Trophoblast cell (in vitro differentiated cells and primary cell): Measurements from ENCODE around the gene XYLT1.

Source experiments
- DNase-seq, 2 donors: peaks; one replicate each; pipeline ENCODE4 v3.0.0-alpha.2; 2016
- H2AFZ ChIP-seq: 2 replicates; pipeline ENCODE4 v1.6.1; 2013; ENCODE audit warnings: low read length, moderate library complexity, mild to moderate bottlenecking; ENCODE audit not compliant: insufficient read depth, poor library complexity
- H2AK5ac ChIP-seq: 2 replicates; pipeline ENCODE4 v1.6.1; 2013; ENCODE audit warnings: mild to moderate bottlenecking, low read length
- H2BK120ac ChIP-seq: 2 replicates; pipeline ENCODE4 v1.6.1; 2013; ENCODE audit warnings: low read length, mild to moderate bottlenecking, moderate library complexity; ENCODE audit not compliant: insufficient read depth, poor library complexity
- H2BK12ac ChIP-seq: 2 replicates; pipeline ENCODE4 v1.6.1; 2013; ENCODE audit warnings: mild to moderate bottlenecking, low read length, moderate library complexity
- H2BK5ac ChIP-seq: 2 replicates; pipeline ENCODE4 v1.6.1; 2013; ENCODE audit warnings: low read length, low read depth, moderate library complexity, mild to moderate bottlenecking; ENCODE audit not compliant: poor library complexity
- H3K14ac ChIP-seq: 2 replicates; pipeline ENCODE4 v1.6.1; 2013; ENCODE audit warnings: mild to moderate bottlenecking, low read length
- H3K18ac ChIP-seq: 2 replicates; pipeline ENCODE4 v1.6.1; 2013; ENCODE audit warnings: mild to moderate bottlenecking, low read length
- H3K23ac ChIP-seq: 2 replicates; pipeline ENCODE4 v1.6.1; 2013; ENCODE audit warnings: low read length
- H3K27ac ChIP-seq: 2 replicates; pipeline ENCODE4 v1.5.1; 2013; ENCODE audit warnings: low read depth, mild to moderate bottlenecking, inconsistent platforms, low read length, moderate library complexity
- H3K27me3 ChIP-seq: 2 replicates; pipeline ENCODE4 v1.6.1; 2013; ENCODE audit warnings: inconsistent platforms, mild to moderate bottlenecking, low read length, moderate library complexity; ENCODE audit not compliant: insufficient read depth
- H3K36me3 ChIP-seq, 2 experiments: 1 replicate in 1 of 2; 2 replicates in 1 of 2; pipeline ENCODE4 v1.6.1; 2013; ENCODE audit warnings: low read length in 2 of 2, mild to moderate bottlenecking in 2 of 2, moderate library complexity in 1 of 2; ENCODE audit not compliant: insufficient read depth in 2 of 2, control insufficient read depth in 1 of 2
- H3K4ac ChIP-seq: 2 replicates; pipeline ENCODE4 v1.6.1; 2013; ENCODE audit warnings: low read depth, mild to moderate bottlenecking, low read length, moderate library complexity
- H3K4me1 ChIP-seq, 2 experiments: 1 replicate in 1 of 2; 2 replicates in 1 of 2; pipeline ENCODE4 v1.6.1; 2013; ENCODE audit warnings: low read length in 2 of 2, mild to moderate bottlenecking in 2 of 2, moderate library complexity in 1 of 2; ENCODE audit not compliant: insufficient read depth in 2 of 2, control insufficient read depth in 1 of 2
- H3K4me2 ChIP-seq: 2 replicates; pipeline ENCODE4 v1.6.1; 2013; ENCODE audit warnings: inconsistent platforms, mild to moderate bottlenecking, low read length, moderate library complexity
- H3K4me3 ChIP-seq: 2 replicates; pipeline ENCODE4 v1.5.1; 2013; ENCODE audit warnings: mild to moderate bottlenecking, low read depth, low read length, inconsistent platforms
- H3K79me1 ChIP-seq: one replicate; pipeline ENCODE4 v1.6.1; 2013; ENCODE audit warnings: low read length
- H3K79me2 ChIP-seq: 2 replicates; pipeline ENCODE4 v1.6.1; 2013; ENCODE audit warnings: low read length, mild to moderate bottlenecking; ENCODE audit not compliant: control insufficient read depth, insufficient read depth, poor library complexity
- H3K9ac ChIP-seq: 2 replicates; pipeline ENCODE4 v1.6.1; 2013; ENCODE audit warnings: mild to moderate bottlenecking, low read length
- H3K9me3 ChIP-seq: 2 replicates; pipeline ENCODE4 v1.6.1; 2013; ENCODE audit warnings: low read depth, mild to moderate bottlenecking, control low read depth, inconsistent platforms, low read length; ENCODE audit not compliant: insufficient read depth
- H4K12ac ChIP-seq: 2 replicates; pipeline ENCODE4 v1.6.1; 2013; ENCODE audit warnings: low read depth, mild to moderate bottlenecking, low read length, moderate library complexity
- H4K8ac ChIP-seq: 2 replicates; pipeline ENCODE4 v1.6.1; 2013; ENCODE audit warnings: low read depth, mild to moderate bottlenecking, low read length, moderate library complexity
- H4K91ac ChIP-seq: one replicate; pipeline ENCODE4 v1.6.1; 2013; ENCODE audit warnings: low read depth, mild to moderate bottlenecking, low read length, moderate library complexity
- WGBS: extraction: QIAGEN DNeasy Blood & Tissue Kit; methylation state at CpG from one replicate; pipeline ENCODE4 v1.1.7; 2013; ENCODE audit warnings: missing lambda C conversion rate; ENCODE audit not compliant: insufficient read length, insufficient coverage; ENCODE audit errors: extremely low coverage; 5-methylcytosine and 5-hydroxymethylcytosine counted together

Gene XYLT1

DNA sequence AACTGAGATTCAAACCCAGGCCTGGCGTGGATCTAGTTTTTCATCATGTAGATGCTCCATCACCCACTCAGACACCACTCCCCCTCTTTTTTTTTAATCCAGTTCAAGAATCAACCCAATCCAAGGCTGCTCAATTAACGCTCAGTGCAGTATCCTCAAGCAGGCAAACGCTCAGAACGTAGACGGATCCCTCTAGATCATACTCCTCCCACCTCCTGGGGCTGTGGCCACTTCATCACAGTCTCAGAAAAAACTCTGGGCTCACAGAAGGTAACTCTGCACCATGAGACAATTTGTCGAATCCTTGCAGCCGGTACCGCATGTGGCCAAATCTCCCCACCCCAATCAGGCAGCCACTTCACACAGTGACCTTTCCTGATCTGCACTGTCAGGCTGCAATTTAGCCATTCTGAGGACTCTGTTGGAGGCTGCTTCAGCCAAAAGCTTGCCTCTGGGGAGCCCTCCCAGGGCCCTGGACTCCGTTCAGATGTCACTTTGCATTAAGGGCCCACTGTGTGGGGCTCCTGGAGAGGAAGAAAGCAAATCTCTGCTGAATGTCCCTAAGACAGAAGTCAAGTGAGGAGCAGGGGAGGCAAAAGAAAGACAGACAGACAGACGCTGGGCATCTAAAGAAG is 183.5 kb downstream of the XYLT1 start:
- H3K79me2 ChIP-seq: no peaks in the 10 kb centered on the region
- no peak overlapping the region for H4K8ac ChIP-seq
- no peak overlapping the region for H3K14ac ChIP-seq
- DNase-seq: no peak
- no peak overlapping the region for H2BK5ac ChIP-seq
- no peak overlapping the region for H3K18ac ChIP-seq
- no peaks in the 10 kb centered on the region for H3K36me3 ChIP-seq
- no peak overlapping the region for H2BK12ac ChIP-seq
- H3K9me3 ChIP-seq: peaks cover 2% of the 10 kb centered on the region
- H4K91ac ChIP-seq: no peak overlapping the region
- no peak overlapping the region for H2AFZ ChIP-seq
- H3K23ac ChIP-seq: no peak overlapping the region
- no peak overlapping the region for H3K4me2 ChIP-seq
- no peak overlapping the region for H4K12ac ChIP-seq
- no peak overlapping the region for H3K4ac ChIP-seq
- no peaks in the 10 kb centered on the region for H3K27me3 ChIP-seq
- no peak overlapping the region for H2AK5ac ChIP-seq
- H3K79me1 ChIP-seq: no peaks in the 10 kb centered on the region
- H3K4me3 ChIP-seq: no peak overlapping the region
- no peak overlapping the region for H2BK120ac ChIP-seq
- H3K27ac ChIP-seq: no peak overlapping the region
- H3K4me1 ChIP-seq: no peaks in the 10 kb centered on the region
- no peak overlapping the region for H3K9ac ChIP-seq
- no CpG with 5 or more reads among the region's 10 CpGs for WGBS

DNA sequence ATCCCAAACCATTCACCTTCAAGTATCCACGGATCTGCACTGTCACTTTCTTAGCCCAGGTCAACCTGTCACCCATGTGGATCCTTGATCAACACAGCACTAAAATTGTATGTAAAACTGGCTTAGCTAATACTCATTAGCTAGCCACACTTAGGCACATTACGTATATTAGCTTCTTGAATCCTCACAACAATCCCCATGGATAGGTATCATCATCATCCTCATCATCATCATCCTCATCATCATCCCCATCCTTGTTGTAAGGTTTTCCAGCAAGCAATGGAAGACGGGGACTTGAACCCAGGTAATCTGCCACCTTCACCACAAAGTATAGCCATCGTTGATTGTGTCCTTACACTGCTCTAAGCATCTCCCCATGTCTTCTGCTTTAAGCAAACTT is 184.3 kb downstream of the XYLT1 start:
- no peaks in the 10 kb centered on the region for H3K79me1 ChIP-seq
- WGBS: no CpG with 5 or more reads among the region's 4 CpGs
- H3K23ac ChIP-seq: no peak overlapping the region
- no peaks in the 10 kb centered on the region for H3K79me2 ChIP-seq
- H3K27ac ChIP-seq: no peak overlapping the region
- no peak overlapping the region for H2AFZ ChIP-seq
- no peak overlapping the region for H2AK5ac ChIP-seq
- no peak overlapping the region for H2BK5ac ChIP-seq
- DNase-seq: no peak
- H3K14ac ChIP-seq: no peak overlapping the region
- no peaks in the 10 kb centered on the region for H3K4me1 ChIP-seq
- H3K9ac ChIP-seq: no peak overlapping the region
- H3K4me2 ChIP-seq: no peak overlapping the region
- H4K8ac ChIP-seq: no peak overlapping the region
- no peak overlapping the region for H3K18ac ChIP-seq
- no peaks in the 10 kb centered on the region for H3K36me3 ChIP-seq
- H2BK120ac ChIP-seq: no peak overlapping the region
- no peak overlapping the region for H3K4ac ChIP-seq
- no peak overlapping the region for H3K4me3 ChIP-seq
- no peak overlapping the region for H2BK12ac ChIP-seq
- H3K27me3 ChIP-seq: no peaks in the 10 kb centered on the region
- H4K91ac ChIP-seq: no peak overlapping the region
- no peak overlapping the region for H4K12ac ChIP-seq
- peaks cover 2% of the 10 kb centered on the region for H3K9me3 ChIP-seq

DNA sequence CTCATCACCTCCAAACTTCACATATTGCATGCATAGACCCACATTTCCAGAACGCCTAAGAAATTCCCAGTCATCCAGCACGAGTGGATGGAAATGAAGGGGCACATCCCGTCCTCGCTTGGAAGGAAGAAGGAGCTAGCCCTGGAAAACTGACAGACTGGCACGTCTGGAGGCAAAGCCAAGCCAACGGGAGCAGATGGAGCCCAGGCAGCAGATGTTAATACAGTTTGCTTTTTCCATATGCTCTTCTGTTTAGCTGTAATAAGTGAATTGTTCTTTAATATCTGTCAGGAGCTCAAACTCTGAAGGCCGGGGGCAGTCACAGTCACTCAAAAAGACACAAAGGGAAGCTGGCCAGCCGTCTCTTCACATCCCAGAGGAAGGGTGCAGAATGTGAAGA is 187.7 kb downstream of the XYLT1 start:
- Histone ChIP-seq H2BK5ac (no peak overlapping the region), H3K14ac (no peak overlapping the region)

DNA sequence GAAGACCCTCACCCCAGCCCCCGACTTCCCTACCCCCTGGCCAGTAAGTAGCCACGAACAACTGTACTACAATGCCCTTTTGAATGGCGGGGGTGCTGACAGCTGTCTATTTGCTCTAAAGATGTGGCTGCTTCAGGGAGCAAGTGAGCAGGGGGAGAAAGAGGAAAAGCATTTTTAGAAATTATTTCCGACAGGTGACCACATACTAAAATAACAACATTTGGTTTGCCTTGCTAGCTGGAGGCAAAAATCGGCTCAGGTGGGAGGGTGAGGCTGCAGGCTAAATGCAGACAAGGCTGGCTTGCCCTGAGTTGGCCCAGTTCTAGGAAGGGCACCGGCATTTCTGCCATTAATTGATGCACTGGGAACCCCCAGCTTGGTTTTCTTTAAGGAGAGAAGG is 188.5 kb downstream of the XYLT1 start:
- no peak overlapping the region for H4K91ac ChIP-seq

More for the DNA sequence above, 187.7 kb downstream of the XYLT1 start:
- Histone ChIP-seq H3K79me2 (no peaks in the 10 kb centered on the region), H3K4me1 (no peaks in the 10 kb centered on the region), H3K9ac (no peak overlapping the region), H3K9me3 (no peaks in the 10 kb centered on the region), H2BK12ac (no peak overlapping the region), H3K36me3 (no peaks in the 10 kb centered on the region), H3K4me3 (no peak overlapping the region), H2BK120ac (no peak overlapping the region), H3K23ac (no peak overlapping the region), H3K4ac (no peak overlapping the region), H4K8ac (no peak overlapping the region), H3K18ac (no peak overlapping the region), H3K79me1 (no peaks in the 10 kb centered on the region), H4K12ac (no peak overlapping the region), H2AFZ (no peak overlapping the region), H4K91ac (no peak overlapping the region), H3K27ac (no peak overlapping the region), H3K27me3 (no peaks in the 10 kb centered on the region), H3K4me2 (no peak overlapping the region), H2AK5ac (no peak overlapping the region)
- DNase-seq: no peak
- whole genome bisulfite sequencing: no CpG with 5 or more reads among the region's 8 CpGs

More for the DNA sequence above, 188.5 kb downstream of the XYLT1 start:
- Histone ChIP-seq H2AFZ (no peak overlapping the region), H3K79me2 (no peaks in the 10 kb centered on the region), H3K4ac (no peak overlapping the region), H3K23ac (no peak overlapping the region), H2BK5ac (no peak overlapping the region), H3K18ac (no peak overlapping the region), H3K4me3 (no peak overlapping the region), H3K36me3 (no peaks in the 10 kb centered on the region), H4K8ac (no peak overlapping the region), H3K9ac (no peak overlapping the region), H3K4me2 (no peak overlapping the region), H2BK12ac (no peak overlapping the region), H3K9me3 (no peaks in the 10 kb centered on the region), H2AK5ac (no peak overlapping the region), H3K27me3 (no peaks in the 10 kb centered on the region), H2BK120ac (no peak overlapping the region), H3K27ac (no peak overlapping the region), H4K12ac (no peak overlapping the region), H3K14ac (no peak overlapping the region), H3K79me1 (no peaks in the 10 kb centered on the region), H3K4me1 (no peaks in the 10 kb centered on the region)
- WGBS: no CpG with 5 or more reads among the region's 6 CpGs
- no peak for DNase-seq
